WTC11 (cell line): ENCODE results near the gene RGS1.

Source experiments
- CTCF ChIP-seq: fragments of 200-600 bp; IDR thresholded peaks from 2 replicates; pipeline ENCODE4 v1.8.0; 2022; ENCODE audit warnings: antibody characterized with exemption
- ESRRA ChIP-seq: sonication (generic); formaldehyde crosslinking; IDR thresholded peaks from 2 replicates; pipeline ENCODE4 v1.8.1; 2022; ENCODE audit warnings: mild to moderate bottlenecking, missing genetic modification reagents, borderline replicate concordance
- MAX ChIP-seq: sonication (generic); formaldehyde crosslinking; IDR thresholded peaks from 2 replicates; pipeline ENCODE4 v1.8.0; 2022; ENCODE audit warnings: mild to moderate bottlenecking, missing genetic modification reagents
- TCF7 ChIP-seq: sonication (generic); formaldehyde crosslinking; IDR thresholded peaks from 2 replicates; pipeline ENCODE4 v1.8.0; 2022; ENCODE audit warnings: mild to moderate bottlenecking, low read depth, missing genetic modification reagents, moderate library complexity
- ZMAT4 ChIP-seq: fragments of 250-450 bp; sonication (Bioruptor Pico); IDR thresholded peaks from 2 replicates; pipeline ENCODE4 v1.9.0; 2021; ENCODE audit warnings: mild to moderate bottlenecking
- ZNF317 ChIP-seq: sonication (generic); formaldehyde crosslinking; IDR thresholded peaks from 2 replicates; pipeline ENCODE4 v1.8.1; 2023; ENCODE audit warnings: low read depth, mild to moderate bottlenecking, moderate library complexity, missing genetic modification reagents, borderline replicate concordance
- ZNF416 ChIP-seq: fragments of 250-450 bp; sonication (Bioruptor Pico); IDR thresholded peaks from 2 replicates; pipeline ENCODE4 v1.9.0; 2021; ENCODE audit warnings: mild to moderate bottlenecking, inconsistent platforms
- TF ChIP-seq, protein P1 (sequence below): sonication (generic); formaldehyde crosslinking; IDR thresholded peaks from 2 replicates; pipeline ENCODE4 v1.8.1; 2023; ENCODE audit warnings: mild to moderate bottlenecking, missing genetic modification reagents, moderate library complexity

DNA sequence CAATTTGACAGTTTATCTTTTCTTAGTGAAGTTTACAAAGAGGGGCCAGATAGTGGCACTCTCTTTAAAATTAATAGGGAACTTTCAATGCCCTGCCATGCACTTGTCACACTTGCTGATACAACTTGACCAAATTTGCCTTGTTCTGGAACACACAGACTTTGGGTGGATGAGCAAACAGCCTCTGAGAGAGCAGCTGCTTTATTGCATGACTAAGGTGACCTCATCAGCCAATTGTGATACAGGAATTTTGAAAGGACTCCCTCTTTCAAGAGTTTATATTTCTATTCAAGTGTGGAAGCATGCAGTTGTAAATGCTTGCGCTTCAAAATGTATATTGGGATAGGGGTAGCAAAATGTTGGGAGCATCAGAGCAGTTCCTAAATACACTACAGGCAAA lies 2.1 kb upstream of the RGS1 start:
- TF ChIP-seq ZNF317 (CRISPR knock-in tag) (no peak), MAX (no peak), ESRRA (CRISPR knock-in tag) (no peak), CTCF (no peak), ZMAT4 (CRISPR knock-in tag) (no peak), ZNF416 (CRISPR knock-in tag) (no peak), TCF7 (CRISPR knock-in tag) (no peak)
- TF ChIP-seq, protein P1, sequence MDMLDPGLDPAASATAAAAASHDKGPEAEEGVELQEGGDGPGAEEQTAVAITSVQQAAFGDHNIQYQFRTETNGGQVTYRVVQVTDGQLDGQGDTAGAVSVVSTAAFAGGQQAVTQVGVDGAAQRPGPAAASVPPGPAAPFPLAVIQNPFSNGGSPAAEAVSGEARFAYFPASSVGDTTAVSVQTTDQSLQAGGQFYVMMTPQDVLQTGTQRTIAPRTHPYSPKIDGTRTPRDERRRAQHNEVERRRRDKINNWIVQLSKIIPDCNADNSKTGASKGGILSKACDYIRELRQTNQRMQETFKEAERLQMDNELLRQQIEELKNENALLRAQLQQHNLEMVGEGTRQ (CRISPR knock-in tag), result no peak
